Smooth muscle cell (in vitro differentiated cells): ENCODE measurements around the gene C22orf23. TPM values are rescaled to one million over a fixed set of nuclear protein-coding genes. Genes with fewer than 3 reads are reported as not detected.

Experiments used
- DNase-seq: peaks from one replicate; lab custom pipeline; 2025; ENCODE audit not compliant: unreplicated experiment; lab: John Stamatoyannopoulos, UW
- H2AFZ ChIP-seq: fragments of 200-600 bp; sonication (generic); 2 replicates; pipeline ENCODE4 v1.6.0; 2016; ENCODE audit warnings: antibody characterized with exemption, low read depth, mild to moderate bottlenecking
- H3F3A ChIP-seq: fragments of 200-600 bp; sonication (generic); 2 replicates; pipeline ENCODE4 v1.6.0; 2017; ENCODE audit warnings: antibody characterized with exemption, low read depth
- H3K27ac ChIP-seq: fragments of 200-600 bp; sonication (generic); 2 replicates; pipeline ENCODE4 v1.5.1; 2016; ENCODE audit warnings: low read depth, mild to moderate bottlenecking
- H3K27me3 ChIP-seq: fragments of 200-600 bp; sonication (generic); 2 replicates; pipeline ENCODE4 v1.6.1; 2016; ENCODE audit warnings: low read depth, mild to moderate bottlenecking
- H3K36me3 ChIP-seq: fragments of 200-600 bp; sonication (generic); 2 replicates; pipeline ENCODE4 v1.5.1; 2016; ENCODE audit warnings: low read depth
- H3K4me1 ChIP-seq: fragments of 200-600 bp; sonication (generic); 2 replicates; pipeline ENCODE4 v1.5.1; 2016; ENCODE audit warnings: low read depth
- H3K4me2 ChIP-seq: fragments of 200-600 bp; sonication (generic); 2 replicates; pipeline ENCODE4 v1.6.0; 2016; ENCODE audit warnings: mild to moderate bottlenecking
- H3K4me3 ChIP-seq: fragments of 200-600 bp; sonication (generic); 2 replicates; pipeline ENCODE4 v1.5.1; 2016; ENCODE audit warnings: mild to moderate bottlenecking
- H3K79me2 ChIP-seq: fragments of 200-600 bp; sonication (generic); 2 replicates; pipeline ENCODE4 v1.6.0; 2016; ENCODE audit warnings: low read depth, mild to moderate bottlenecking
- H3K9ac ChIP-seq: fragments of 200-600 bp; sonication (generic); 2 replicates; pipeline ENCODE4 v1.6.0; 2016; ENCODE audit warnings: low read depth
- H3K9me3 ChIP-seq: fragments of 200-600 bp; sonication (generic); replicated peaks from 2 replicates; pipeline ENCODE4 v1.5.1; 2016; ENCODE audit warnings: low read depth
- H4K20me1 ChIP-seq: fragments of 200-600 bp; sonication (generic); 2 replicates; pipeline ENCODE4 v1.6.0; 2016; ENCODE audit warnings: low read depth
- CTCF ChIP-seq: fragments of 200-600 bp; sonication (generic); IDR thresholded peaks from 2 replicates; pipeline ENCODE4 v1.5.1; 2017; ENCODE audit warnings: borderline replicate concordance, mild to moderate bottlenecking, antibody characterized with exemption; ENCODE audit not compliant: insufficient read depth, poor library complexity, severe bottlenecking
- WGBS: methylation state at CpG from one replicate; pipeline ENCODE4 v1.1.7; 2016; ENCODE audit warnings: low lambda C conversion rate; 5-methylcytosine and 5-hydroxymethylcytosine counted together
- polyA plus RNA-seq: library from polyadenylated mRNA; unstranded; fragments of >200 nt; fragmentation: Nextera tagmentation; extraction: Ambion mirVana; gene quantifications from 2 replicates; pipeline ENCODE4 v1.2.1, GENCODE V29; 2016
- total RNA-seq: library from RNA; depleted of rRNA; stranded (reverse); fragments of >200 nt; gene quantifications from 2 replicates; pipeline ENCODE4 v1.2.3, GENCODE V29; 2014

The C22orf23 gene
- total and polyA plus RNA-seq, 2 experiments from 2014 or later: 0.18 to 2.4 TPM

- no peak for TF ChIP-seq CTCF
- Histone ChIP-seq H3K79me2 (no peaks in the 10 kb centered on the region), H3F3A (no peaks in the 10 kb centered on the region), H2AFZ (no peak overlapping the region), H3K4me3 (no peak overlapping the region), H3K36me3 (no peaks in the 10 kb centered on the region), H3K27me3 (no peaks in the 10 kb centered on the region), H3K9me3 (no peaks in the 10 kb centered on the region), H3K4me2 (no peak overlapping the region), H4K20me1 (no peaks in the 10 kb centered on the region), H3K9ac (no peak overlapping the region), H3K27ac (no peak overlapping the region), H3K4me1 (peaks cover 7% of the 10 kb centered on the region)
- WGBS: 86% methylated on average over 6 of the region's 6 CpGs
- DNase-seq: no peak
Observed at GRCh38 chr22:37994982-37995381, 41.6 kb upstream of the C22orf23 start.

- 91% methylated on average over 6 of the region's 6 CpGs for WGBS
Observed at GRCh38 chr22:37994049-37994448, 40.6 kb upstream of the C22orf23 start.

GRCh38 chr22:37991731-37992442, 38.5 kb upstream of the C22orf23 start:
- Histone ChIP-seq H3K27ac (no peak overlapping the region), H3F3A (no peaks in the 10 kb centered on the region), H2AFZ (no peak overlapping the region), H3K4me1 (no peaks in the 10 kb centered on the region), H3K27me3 (no peaks in the 10 kb centered on the region), H3K36me3 (no peaks in the 10 kb centered on the region), H3K4me3 (no peak overlapping the region), H3K79me2 (no peaks in the 10 kb centered on the region), H3K9ac (no peak overlapping the region), H3K4me2 (no peak overlapping the region), H4K20me1 (no peaks in the 10 kb centered on the region), H3K9me3 (no peaks in the 10 kb centered on the region)
- WGBS: 81% methylated on average over 6 of the region's 6 CpGs
- DNase-seq: no peak
- TF ChIP-seq CTCF: no peak

More at GRCh38 chr22:37994049-37994448, 40.6 kb upstream of the C22orf23 start:
- Histone ChIP-seq H3K4me3 (no peak overlapping the region), H3K27me3 (no peaks in the 10 kb centered on the region), H3K4me1 (peaks cover 7% of the 10 kb centered on the region), H3K9me3 (no peaks in the 10 kb centered on the region), H3K27ac (no peak overlapping the region), H3K4me2 (no peak overlapping the region), H3K36me3 (no peaks in the 10 kb centered on the region), H2AFZ (no peak overlapping the region), H3K9ac (no peak overlapping the region), H3F3A (no peaks in the 10 kb centered on the region), H4K20me1 (no peaks in the 10 kb centered on the region), H3K79me2 (no peaks in the 10 kb centered on the region)
- no peak for TF ChIP-seq CTCF
- DNase-seq: no peak

DNA sequence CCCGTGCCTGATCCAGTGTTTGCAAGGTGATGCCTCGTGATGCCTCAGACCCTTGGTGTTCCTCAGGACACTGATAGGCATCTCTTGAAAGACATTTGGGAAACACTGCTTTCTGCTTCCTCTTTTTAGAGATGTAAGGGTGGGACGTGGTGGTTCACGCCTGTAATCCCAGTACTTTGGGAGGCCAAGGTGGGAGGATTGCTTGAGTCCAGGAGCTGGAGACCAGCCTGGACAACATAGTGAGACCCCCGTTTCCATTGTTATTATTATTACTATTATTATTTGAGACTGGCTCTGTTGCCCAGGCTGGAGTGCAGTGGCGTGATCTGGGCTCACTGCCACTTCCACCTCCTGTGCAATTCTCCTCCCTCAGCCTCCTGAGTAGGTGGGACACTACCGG, 37.5 kb upstream of the C22orf23 start:
- Histone ChIP-seq H3K4me3 (no peak overlapping the region), H3K27me3 (no peaks in the 10 kb centered on the region), H3K27ac (no peak overlapping the region), H3K79me2 (no peaks in the 10 kb centered on the region), H3K4me1 (no peaks in the 10 kb centered on the region), H3K9me3 (no peaks in the 10 kb centered on the region), H3K9ac (no peak overlapping the region), H3K36me3 (no peaks in the 10 kb centered on the region), H3F3A (no peaks in the 10 kb centered on the region), H3K4me2 (no peak overlapping the region), H2AFZ (no peak overlapping the region), H4K20me1 (no peaks in the 10 kb centered on the region)
- no peak for TF ChIP-seq CTCF
- 94% methylated on average over 7 of the region's 7 CpGs for WGBS
- no peak for DNase-seq
